Measurements from ENCODE around the gene MOB3B.

DNA sequence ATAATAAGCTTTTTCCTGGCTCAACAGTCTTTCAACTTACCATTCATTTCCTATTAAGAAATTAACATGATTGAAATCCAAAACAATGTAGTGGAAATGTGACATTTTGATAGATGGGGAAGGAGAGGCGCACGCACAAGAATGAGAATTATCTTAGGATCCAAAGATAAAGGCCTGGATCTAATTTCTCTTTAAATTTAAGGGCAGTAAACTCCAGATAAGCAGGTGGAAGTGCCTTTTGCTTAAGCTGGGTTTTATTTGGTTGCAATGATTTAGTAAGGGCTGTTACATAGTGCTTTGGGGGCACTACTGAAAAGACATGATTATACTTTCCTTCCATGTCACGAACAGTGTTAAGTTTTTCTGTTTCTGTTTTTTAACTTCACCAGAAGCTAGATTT is 250.0 kb downstream of the MOB3B start:
- TF ChIP-seq, protein P1, sequence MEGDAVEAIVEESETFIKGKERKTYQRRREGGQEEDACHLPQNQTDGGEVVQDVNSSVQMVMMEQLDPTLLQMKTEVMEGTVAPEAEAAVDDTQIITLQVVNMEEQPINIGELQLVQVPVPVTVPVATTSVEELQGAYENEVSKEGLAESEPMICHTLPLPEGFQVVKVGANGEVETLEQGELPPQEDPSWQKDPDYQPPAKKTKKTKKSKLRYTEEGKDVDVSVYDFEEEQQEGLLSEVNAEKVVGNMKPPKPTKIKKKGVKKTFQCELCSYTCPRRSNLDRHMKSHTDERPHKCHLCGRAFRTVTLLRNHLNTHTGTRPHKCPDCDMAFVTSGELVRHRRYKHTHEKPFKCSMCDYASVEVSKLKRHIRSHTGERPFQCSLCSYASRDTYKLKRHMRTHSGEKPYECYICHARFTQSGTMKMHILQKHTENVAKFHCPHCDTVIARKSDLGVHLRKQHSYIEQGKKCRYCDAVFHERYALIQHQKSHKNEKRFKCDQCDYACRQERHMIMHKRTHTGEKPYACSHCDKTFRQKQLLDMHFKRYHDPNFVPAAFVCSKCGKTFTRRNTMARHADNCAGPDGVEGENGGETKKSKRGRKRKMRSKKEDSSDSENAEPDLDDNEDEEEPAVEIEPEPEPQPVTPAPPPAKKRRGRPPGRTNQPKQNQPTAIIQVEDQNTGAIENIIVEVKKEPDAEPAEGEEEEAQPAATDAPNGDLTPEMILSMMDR (IDR thresholded peaks at IDR 0.05; ENCODE audit: low read depth, low read length, poor library complexity, severe bottlenecking) = no peak
- no peak for TF ChIP-seq EZH2phosphoT487 (IDR thresholded peaks at IDR 0.05; ENCODE audit: borderline replicate concordance, low read length)
